Measurements from ENCODE around the gene MRAP.

DNA sequence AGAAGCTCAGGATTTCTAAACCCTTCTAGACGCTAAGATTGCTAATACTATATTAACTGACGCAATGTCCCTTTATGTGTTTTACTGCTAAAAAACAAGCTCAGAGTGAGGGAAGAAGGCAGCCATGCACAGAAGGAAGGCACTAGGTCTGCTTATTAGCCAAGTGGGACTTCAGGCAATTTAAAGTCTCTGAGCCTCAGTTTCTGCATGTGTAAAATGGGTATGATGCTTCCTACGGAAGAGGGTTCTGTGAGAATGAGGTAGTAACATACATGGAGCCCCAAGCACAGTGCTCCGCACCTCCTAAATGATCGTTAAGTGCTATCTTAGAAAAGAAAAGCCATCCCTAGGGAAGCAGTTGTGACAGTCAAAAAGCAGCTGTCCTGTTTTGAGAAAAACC is 36.7 kb upstream of the MRAP start:
- no peak for TF ChIP-seq POLR2A (IDR thresholded peaks at IDR 0.05; ENCODE audit: low read length)
- TF ChIP-seq, protein P1, sequence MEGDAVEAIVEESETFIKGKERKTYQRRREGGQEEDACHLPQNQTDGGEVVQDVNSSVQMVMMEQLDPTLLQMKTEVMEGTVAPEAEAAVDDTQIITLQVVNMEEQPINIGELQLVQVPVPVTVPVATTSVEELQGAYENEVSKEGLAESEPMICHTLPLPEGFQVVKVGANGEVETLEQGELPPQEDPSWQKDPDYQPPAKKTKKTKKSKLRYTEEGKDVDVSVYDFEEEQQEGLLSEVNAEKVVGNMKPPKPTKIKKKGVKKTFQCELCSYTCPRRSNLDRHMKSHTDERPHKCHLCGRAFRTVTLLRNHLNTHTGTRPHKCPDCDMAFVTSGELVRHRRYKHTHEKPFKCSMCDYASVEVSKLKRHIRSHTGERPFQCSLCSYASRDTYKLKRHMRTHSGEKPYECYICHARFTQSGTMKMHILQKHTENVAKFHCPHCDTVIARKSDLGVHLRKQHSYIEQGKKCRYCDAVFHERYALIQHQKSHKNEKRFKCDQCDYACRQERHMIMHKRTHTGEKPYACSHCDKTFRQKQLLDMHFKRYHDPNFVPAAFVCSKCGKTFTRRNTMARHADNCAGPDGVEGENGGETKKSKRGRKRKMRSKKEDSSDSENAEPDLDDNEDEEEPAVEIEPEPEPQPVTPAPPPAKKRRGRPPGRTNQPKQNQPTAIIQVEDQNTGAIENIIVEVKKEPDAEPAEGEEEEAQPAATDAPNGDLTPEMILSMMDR (IDR thresholded peaks at IDR 0.05), result no peak
- no peak for TF ChIP-seq KDM5A (IDR thresholded peaks at IDR 0.05)
- TF ChIP-seq, protein P2, sequence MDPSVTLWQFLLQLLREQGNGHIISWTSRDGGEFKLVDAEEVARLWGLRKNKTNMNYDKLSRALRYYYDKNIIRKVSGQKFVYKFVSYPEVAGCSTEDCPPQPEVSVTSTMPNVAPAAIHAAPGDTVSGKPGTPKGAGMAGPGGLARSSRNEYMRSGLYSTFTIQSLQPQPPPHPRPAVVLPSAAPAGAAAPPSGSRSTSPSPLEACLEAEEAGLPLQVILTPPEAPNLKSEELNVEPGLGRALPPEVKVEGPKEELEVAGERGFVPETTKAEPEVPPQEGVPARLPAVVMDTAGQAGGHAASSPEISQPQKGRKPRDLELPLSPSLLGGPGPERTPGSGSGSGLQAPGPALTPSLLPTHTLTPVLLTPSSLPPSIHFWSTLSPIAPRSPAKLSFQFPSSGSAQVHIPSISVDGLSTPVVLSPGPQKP (IDR thresholded peaks at IDR 0.05; ENCODE audit: low read depth, low read length), result no peak
- TF ChIP-seq SREBF2 (IDR thresholded peaks at IDR 0.05), result no peak
- TF ChIP-seq, protein P3, sequence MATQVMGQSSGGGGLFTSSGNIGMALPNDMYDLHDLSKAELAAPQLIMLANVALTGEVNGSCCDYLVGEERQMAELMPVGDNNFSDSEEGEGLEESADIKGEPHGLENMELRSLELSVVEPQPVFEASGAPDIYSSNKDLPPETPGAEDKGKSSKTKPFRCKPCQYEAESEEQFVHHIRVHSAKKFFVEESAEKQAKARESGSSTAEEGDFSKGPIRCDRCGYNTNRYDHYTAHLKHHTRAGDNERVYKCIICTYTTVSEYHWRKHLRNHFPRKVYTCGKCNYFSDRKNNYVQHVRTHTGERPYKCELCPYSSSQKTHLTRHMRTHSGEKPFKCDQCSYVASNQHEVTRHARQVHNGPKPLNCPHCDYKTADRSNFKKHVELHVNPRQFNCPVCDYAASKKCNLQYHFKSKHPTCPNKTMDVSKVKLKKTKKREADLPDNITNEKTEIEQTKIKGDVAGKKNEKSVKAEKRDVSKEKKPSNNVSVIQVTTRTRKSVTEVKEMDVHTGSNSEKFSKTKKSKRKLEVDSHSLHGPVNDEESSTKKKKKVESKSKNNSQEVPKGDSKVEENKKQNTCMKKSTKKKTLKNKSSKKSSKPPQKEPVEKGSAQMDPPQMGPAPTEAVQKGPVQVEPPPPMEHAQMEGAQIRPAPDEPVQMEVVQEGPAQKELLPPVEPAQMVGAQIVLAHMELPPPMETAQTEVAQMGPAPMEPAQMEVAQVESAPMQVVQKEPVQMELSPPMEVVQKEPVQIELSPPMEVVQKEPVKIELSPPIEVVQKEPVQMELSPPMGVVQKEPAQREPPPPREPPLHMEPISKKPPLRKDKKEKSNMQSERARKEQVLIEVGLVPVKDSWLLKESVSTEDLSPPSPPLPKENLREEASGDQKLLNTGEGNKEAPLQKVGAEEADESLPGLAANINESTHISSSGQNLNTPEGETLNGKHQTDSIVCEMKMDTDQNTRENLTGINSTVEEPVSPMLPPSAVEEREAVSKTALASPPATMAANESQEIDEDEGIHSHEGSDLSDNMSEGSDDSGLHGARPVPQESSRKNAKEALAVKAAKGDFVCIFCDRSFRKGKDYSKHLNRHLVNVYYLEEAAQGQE (IDR thresholded peaks at IDR 0.05), result no peak
- TF ChIP-seq, protein P4, sequence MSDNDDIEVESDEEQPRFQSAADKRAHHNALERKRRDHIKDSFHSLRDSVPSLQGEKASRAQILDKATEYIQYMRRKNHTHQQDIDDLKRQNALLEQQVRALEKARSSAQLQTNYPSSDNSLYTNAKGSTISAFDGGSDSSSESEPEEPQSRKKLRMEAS (IDR thresholded peaks at IDR 0.05), result no peak

Data from A549 (cell line).